Lower lobe of right lung (tissue), 2 donors: ENCODE measurements around the gene ASIC2. TPM values are rescaled to one million over a fixed set of nuclear protein-coding genes. Genes with fewer than 3 reads are reported as not detected.

ENCODE experiments used
- ATAC-seq, 2 donors: fragments of 200-7000 bp; cut with Tn5 transposase; one replicate each; pipeline ENCODE4 v1.9.1; 2020 to 2022; ENCODE audit warnings: mild to moderate bottlenecking in 2 of 2, moderate library complexity in 2 of 2
- DNase-seq: peaks from one replicate; pipeline ENCODE4 v3.0.0-alpha.2; 2020
- H3K27ac ChIP-seq: fragments of 200-600 bp; one replicate; pipeline ENCODE4 v1.8.0; 2022
- H3K27me3 ChIP-seq: fragments of 200-600 bp; one replicate; pipeline ENCODE4 v1.8.0; 2022; ENCODE audit warnings: low read depth
- H3K36me3 ChIP-seq: fragments of 200-600 bp; one replicate; pipeline ENCODE4 v1.8.0; 2022; ENCODE audit warnings: mild to moderate bottlenecking
- H3K4me1 ChIP-seq: fragments of 200-600 bp; one replicate; pipeline ENCODE4 v1.8.0; 2022
- H3K4me3 ChIP-seq: fragments of 200-600 bp; one replicate; pipeline ENCODE4 v1.8.0; 2022; ENCODE audit warnings: mild to moderate bottlenecking
- H3K9me3 ChIP-seq: fragments of 200-600 bp; one replicate; pipeline ENCODE4 v1.8.0; 2022
- intact Hi-C: fragments of 100-400 bp; cut with DNase I; formaldehyde crosslinking; loops from one replicate; pipeline ENCODE4 v1.11.0; 2022
- total RNA-seq: library from RNA; stranded (reverse); fragmentation: NEBNext Ultra II Directional; extraction: Animal tissue kit (Norgen Biotek cat#: 25700); gene quantifications from one replicate; pipeline ENCODE4 v1.2.1, GENCODE V29; 2021
- TF ChIP-seq, protein P1 (sequence below): fragments of 200-600 bp; IDR thresholded peaks from one replicate; pipeline ENCODE4 v1.8.0; 2022; ENCODE audit warnings: antibody characterized with exemption, mild to moderate bottlenecking
- donor health status: DM: no; HTN: yes; CAD: no; lungs with severe emphysema.

ASIC2 gene
- total RNA-seq, 1 donor from 2014 or later: not detected

DNA sequence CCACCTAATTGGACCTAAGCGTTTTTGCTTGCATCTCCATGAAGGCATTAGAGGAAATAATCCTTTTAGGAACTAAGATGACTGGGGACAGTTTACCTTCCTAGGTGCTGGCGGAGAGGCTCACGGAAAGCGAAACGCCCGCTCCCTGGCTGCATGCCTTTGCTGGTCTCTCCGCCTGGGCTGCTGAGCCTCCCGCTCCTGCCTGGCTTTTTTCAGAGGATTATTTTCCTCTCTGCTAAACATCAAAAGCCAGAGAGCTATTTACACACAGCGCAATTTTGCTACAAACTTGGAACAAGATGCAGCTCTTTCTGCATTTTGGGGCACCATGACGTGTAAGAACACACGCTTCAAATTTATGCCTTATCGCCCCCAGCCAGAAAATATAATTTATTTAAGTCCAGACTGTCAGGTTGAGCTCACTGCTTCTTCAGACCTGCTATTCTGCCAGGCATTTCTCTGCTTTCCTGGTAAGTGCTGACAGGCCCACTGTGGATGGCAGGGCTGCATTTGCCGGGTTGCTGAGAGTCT is 177.0 kb downstream of the ASIC2 start:
- no peak overlapping the region for H3K27ac ChIP-seq
- no peak for ATAC-seq
- intact Hi-C loops: no loop called here
- TF ChIP-seq, protein P1, sequence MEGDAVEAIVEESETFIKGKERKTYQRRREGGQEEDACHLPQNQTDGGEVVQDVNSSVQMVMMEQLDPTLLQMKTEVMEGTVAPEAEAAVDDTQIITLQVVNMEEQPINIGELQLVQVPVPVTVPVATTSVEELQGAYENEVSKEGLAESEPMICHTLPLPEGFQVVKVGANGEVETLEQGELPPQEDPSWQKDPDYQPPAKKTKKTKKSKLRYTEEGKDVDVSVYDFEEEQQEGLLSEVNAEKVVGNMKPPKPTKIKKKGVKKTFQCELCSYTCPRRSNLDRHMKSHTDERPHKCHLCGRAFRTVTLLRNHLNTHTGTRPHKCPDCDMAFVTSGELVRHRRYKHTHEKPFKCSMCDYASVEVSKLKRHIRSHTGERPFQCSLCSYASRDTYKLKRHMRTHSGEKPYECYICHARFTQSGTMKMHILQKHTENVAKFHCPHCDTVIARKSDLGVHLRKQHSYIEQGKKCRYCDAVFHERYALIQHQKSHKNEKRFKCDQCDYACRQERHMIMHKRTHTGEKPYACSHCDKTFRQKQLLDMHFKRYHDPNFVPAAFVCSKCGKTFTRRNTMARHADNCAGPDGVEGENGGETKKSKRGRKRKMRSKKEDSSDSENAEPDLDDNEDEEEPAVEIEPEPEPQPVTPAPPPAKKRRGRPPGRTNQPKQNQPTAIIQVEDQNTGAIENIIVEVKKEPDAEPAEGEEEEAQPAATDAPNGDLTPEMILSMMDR: no peak
- H3K27me3 ChIP-seq: peaks cover 8% of the 10 kb centered on the region
- H3K9me3 ChIP-seq: no peaks in the 10 kb centered on the region
- no peak for DNase-seq
- no peaks in the 10 kb centered on the region for H3K4me1 ChIP-seq
- no peak overlapping the region for H3K4me3 ChIP-seq
- no peaks in the 10 kb centered on the region for H3K36me3 ChIP-seq

DNA sequence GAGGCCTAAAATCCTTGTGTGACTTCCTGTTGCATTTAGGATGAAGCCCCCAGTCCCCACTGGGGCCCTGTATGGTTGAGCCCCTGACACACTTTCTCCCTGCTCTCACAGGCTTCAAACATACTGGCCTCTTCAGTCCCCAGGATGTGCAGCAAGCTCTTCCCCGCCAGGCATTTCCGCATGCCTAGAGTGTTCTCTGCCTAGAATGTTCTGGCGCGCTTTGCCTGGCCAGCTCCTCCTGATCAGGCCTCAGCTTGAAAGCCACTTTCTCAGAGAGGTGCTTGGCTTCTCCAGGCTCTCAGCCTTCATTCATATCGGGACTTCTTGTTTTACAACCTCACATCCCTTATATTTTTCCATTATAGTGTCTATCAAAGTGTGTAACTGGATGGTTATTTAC is 177.7 kb downstream of the ASIC2 start:
- ATAC-seq: no peak
- intact Hi-C loops: no loop called here

DNA sequence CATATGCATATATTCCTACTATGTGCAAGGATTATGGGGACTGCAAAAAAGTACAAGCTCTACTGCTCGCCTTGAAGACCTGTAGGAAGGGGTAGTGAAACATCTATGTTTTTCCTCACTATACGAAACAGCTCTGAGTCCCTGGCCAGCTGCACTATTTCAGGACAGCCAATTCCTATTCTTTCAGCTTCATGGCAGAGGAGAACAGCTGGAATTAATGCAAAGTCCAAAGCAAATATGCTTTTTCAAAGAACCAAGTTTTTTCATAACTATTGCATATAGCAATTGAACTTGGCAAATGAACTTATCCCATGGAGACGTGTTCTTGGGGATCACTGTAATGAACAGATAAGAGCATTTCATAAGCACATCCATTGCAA is 179.1 kb downstream of the ASIC2 start:
- DNase-seq: no peak
- intact Hi-C loops: no loop called here
- H3K9me3 ChIP-seq: no peaks in the 10 kb centered on the region
- TF ChIP-seq, protein P1: no peak
- H3K4me3 ChIP-seq: no peak overlapping the region
- no peaks in the 10 kb centered on the region for H3K4me1 ChIP-seq
- ATAC-seq: no peak
- H3K27me3 ChIP-seq: peaks cover 8% of the 10 kb centered on the region
- H3K36me3 ChIP-seq: no peaks in the 10 kb centered on the region
- no peak overlapping the region for H3K27ac ChIP-seq

More for the DNA sequence above, 177.7 kb downstream of the ASIC2 start:
- H3K27me3 ChIP-seq: peaks cover 8% of the 10 kb centered on the region
- no peak for DNase-seq
- no peaks in the 10 kb centered on the region for H3K36me3 ChIP-seq
- H3K9me3 ChIP-seq: no peaks in the 10 kb centered on the region
- no peak overlapping the region for H3K4me3 ChIP-seq
- H3K4me1 ChIP-seq: no peaks in the 10 kb centered on the region
- no peak overlapping the region for H3K27ac ChIP-seq
- TF ChIP-seq, protein P1: no peak

DNA sequence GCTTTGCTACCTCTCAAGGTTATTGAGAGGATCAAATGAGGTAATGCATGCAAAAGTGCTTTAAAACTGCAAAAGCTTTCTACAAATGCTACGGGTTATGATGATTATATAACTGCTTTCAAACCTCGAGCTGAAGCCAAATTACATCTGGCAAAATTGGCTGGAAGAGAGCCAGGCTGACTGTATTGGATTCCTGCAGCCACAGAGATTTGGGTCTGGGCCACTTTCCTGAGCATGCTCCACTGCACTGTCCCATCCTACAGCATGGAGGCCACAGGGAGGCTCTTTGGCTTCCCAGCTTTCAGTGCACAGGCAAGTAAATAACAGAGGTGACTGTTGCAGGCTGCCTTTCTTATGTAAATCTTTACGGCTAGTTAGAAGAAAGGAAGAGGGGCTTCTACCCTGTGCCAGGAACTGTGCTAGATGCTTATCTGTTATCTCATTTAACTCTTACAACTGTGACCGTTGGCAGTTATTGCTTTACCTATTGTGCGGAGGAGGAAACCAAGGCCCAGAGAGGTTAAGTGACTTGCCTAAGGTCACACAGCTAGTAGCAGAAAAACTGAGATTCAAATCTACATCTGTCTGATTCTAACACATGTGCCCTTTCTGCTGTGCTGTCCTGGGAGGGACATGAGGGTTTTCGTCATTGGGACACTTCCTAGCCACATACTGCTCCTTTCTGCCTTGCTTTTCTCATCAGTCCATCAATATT is 179.7 kb downstream of the ASIC2 start:
- no peak overlapping the region for H3K27ac ChIP-seq

DNA sequence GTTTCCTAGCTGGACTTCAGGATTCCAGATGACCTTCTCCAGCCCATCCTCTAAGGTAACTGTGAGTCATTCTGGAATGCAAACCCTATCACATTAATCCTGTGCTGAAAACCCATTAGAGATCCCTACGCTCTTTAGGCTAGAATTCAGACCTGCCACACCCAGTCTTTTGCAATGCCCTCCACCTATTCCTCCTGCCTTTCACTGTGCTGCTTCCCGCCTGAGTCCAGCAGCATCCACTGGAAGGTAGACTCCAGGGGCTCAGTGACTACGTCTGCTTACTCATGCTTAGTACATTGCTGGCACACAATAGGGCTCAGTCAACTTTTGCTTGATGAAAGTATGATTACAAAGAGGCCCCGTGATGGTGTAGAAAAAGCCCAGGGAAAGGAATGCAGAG is 180.3 kb downstream of the ASIC2 start:
- Histone ChIP-seq H3K36me3 (no peaks in the 10 kb centered on the region), H3K9me3 (no peaks in the 10 kb centered on the region), H3K27me3 (peaks cover 4% of the 10 kb centered on the region), H3K4me1 (no peaks in the 10 kb centered on the region), H3K4me3 (no peak overlapping the region), H3K27ac (no peak overlapping the region)
- TF ChIP-seq, protein P1: no peak
- intact Hi-C loops: no loop called here
- ATAC-seq: no peak
- DNase-seq: no peak

More for the DNA sequence above, 179.7 kb downstream of the ASIC2 start:
- peaks cover 8% of the 10 kb centered on the region for H3K27me3 ChIP-seq
- intact Hi-C loops: no loop called here
- H3K4me1 ChIP-seq: no peaks in the 10 kb centered on the region
- TF ChIP-seq, protein P1: no peak
- no peaks in the 10 kb centered on the region for H3K36me3 ChIP-seq
- no peaks in the 10 kb centered on the region for H3K9me3 ChIP-seq
- DNase-seq: no peak
- no peak overlapping the region for H3K4me3 ChIP-seq
- no peak for ATAC-seq
